SH-SY5Y (cell line): ENCODE results near the gene ARHGDIB.

ENCODE experiments used
- GATA2 ChIP-seq: IDR thresholded peaks from 2 replicates; pipeline ENCODE4 v1.6.1; 2011; ENCODE audit warnings: mild to moderate bottlenecking, low read depth, low read length
- GATA3 ChIP-seq: IDR thresholded peaks from 2 replicates; pipeline ENCODE4 v1.6.1; 2011; ENCODE audit warnings: low read depth, mild to moderate bottlenecking, low read length, moderate library complexity

- no peak for TF ChIP-seq GATA2
- TF ChIP-seq GATA3, result no peak
These were observed 19.0 kb downstream of the ARHGDIB start for GRCh38 chr12:14942196-14942931.
